ENCODE measurements around the gene GNAL. TPM values are rescaled to one million over a fixed set of nuclear protein-coding genes. Genes with fewer than 3 reads are reported as not detected.

The GNAL gene
- total and polyA plus RNA-seq, 2 of the 4 experiments (the other 2 are of a cell fraction): 0.15 to 0.36 TPM

- peaks cover 40% of the 10 kb centered on the region for H3K27me3 ChIP-seq (ENCODE audit: control insufficient read depth, insufficient read depth, low read length)
- H4K5ac ChIP-seq (ENCODE audit: low read depth, low read length): no peak overlapping the region
- no peak overlapping the region for H4K91ac ChIP-seq (ENCODE audit: insufficient read depth, low read depth, low read length)
- no peaks in the 10 kb centered on the region for H3K36me3 ChIP-seq (ENCODE audit: control insufficient read depth, insufficient read depth, low read length)
- H3K23ac ChIP-seq (ENCODE audit: low read depth, low read length): no peak overlapping the region
- no peak overlapping the region for H2BK5ac ChIP-seq (ENCODE audit: low read depth, low read length, poor library complexity, severe bottlenecking)
- no peak overlapping the region for H2BK15ac ChIP-seq (ENCODE audit: low read depth, low read length)
- H3K9me1 ChIP-seq (ENCODE audit: insufficient read depth, low read length): no peaks in the 10 kb centered on the region
- ATAC-seq (ENCODE audit: low read depth) (no peak), DNase-seq (no peak)
- POLR2A ChIA-PET (ENCODE audit: unreplicated experiment): no interaction called here
- H3K4me1 ChIP-seq (ENCODE audit: control insufficient read depth, insufficient read depth, low read length): no peaks in the 10 kb centered on the region
- no peak overlapping the region for H3K4ac ChIP-seq (ENCODE audit: low read depth, low read length)
- H4K8ac ChIP-seq (ENCODE audit: low read depth in 2 of 2, low read length in 2 of 2): no peak overlapping the region
- dilution Hi-C loops (cut with HindIII; ENCODE audit: low sequenced_read_pairs, unreplicated experiment): no loop called here
- BruUV-seq (replicated peaks): no TSS peak
- no peak overlapping the region for H2BK120ac ChIP-seq (ENCODE audit: low read depth, low read length)
- no peak overlapping the region for H2BK20ac ChIP-seq (ENCODE audit: low read depth, low read length)
- H3K27ac ChIP-seq (ENCODE audit: insufficient read depth, low read length): no peak overlapping the region
- no peaks in the 10 kb centered on the region for H3K79me1 ChIP-seq (ENCODE audit: low read depth in 1 of 2, low read length in 2 of 2)
- H4K20me1 ChIP-seq (ENCODE audit: insufficient read depth, low read length): no peaks in the 10 kb centered on the region
- no peak overlapping the region for H3K4me2 ChIP-seq (ENCODE audit: low read depth, low read length)
- H3K9ac ChIP-seq (ENCODE audit: low read depth, low read length): no peak overlapping the region
- in situ Hi-C loops (cut with MboI; ENCODE audit: low sequenced_read_pairs): no loop called here
- WGBS, 2 experiments (ENCODE audit: extremely low coverage in 2 of 2, insufficient read length in 1 of 2): 53% methylated on average over 3 of the region's 10 CpGs; no CpG with 5 or more reads in 1 of the 2 experiments
- no peak overlapping the region for H2AK5ac ChIP-seq (ENCODE audit: low read depth, low read length)
- CTCF ChIA-PET: no interaction called here
- H2AK9ac ChIP-seq (replicated peaks; ENCODE audit: low read depth, low read length, poor library complexity): no peak overlapping the region
- no peak overlapping the region for H3K56ac ChIP-seq (ENCODE audit: extremely low read depth, insufficient read depth, low read length)
- H3K9me3 ChIP-seq (ENCODE audit: control insufficient read depth, insufficient read depth, low read length): no peaks in the 10 kb centered on the region
- intact Hi-C loops (cut with micrococcal nuclease): no loop called here
- TF ChIP-seq RFX5 (IDR thresholded peaks at IDR 0.05; ENCODE audit: low read depth, low read length) (no peak), CEBPB (IDR thresholded peaks at IDR 0.05; ENCODE audit: low read depth, low read length) (no peak), BHLHE40 (IDR thresholded peaks at IDR 0.05; ENCODE audit: low read depth, low read length) (no peak), ELK1 (IDR thresholded peaks at IDR 0.05; ENCODE audit: borderline replicate concordance, low read depth, low read length) (no peak), RCOR1 (IDR thresholded peaks at IDR 0.05; ENCODE audit: insufficient replicate concordance, low read length) (no peak), CTCF (conservative IDR thresholded peaks at IDR 0.05; ENCODE audit: low read depth, low read length) (no peak), CHD1 (IDR thresholded peaks at IDR 0.05; ENCODE audit: low read depth, low read length) (no peak), MAZ (IDR thresholded peaks at IDR 0.05; ENCODE audit: borderline replicate concordance, low read depth, low read length) (no peak), NFE2L2 (IDR thresholded peaks at IDR 0.05; ENCODE audit: low read depth, low read length) (no peak), USF2 (IDR thresholded peaks at IDR 0.05; ENCODE audit: low read depth, low read length) (no peak)
- no peak overlapping the region for H3K14ac ChIP-seq (replicated peaks; ENCODE audit: low read depth, low read length)
- no peak overlapping the region for H3K4me3 ChIP-seq (ENCODE audit: insufficient read depth, low read depth, low read length)
- no peak overlapping the region for H2AFZ ChIP-seq (replicated peaks; ENCODE audit: low read length, poor library complexity)
- no peak overlapping the region for H3K18ac ChIP-seq (ENCODE audit: low read depth, low read length)
Measured at GRCh38 chr18:11668441-11669169, 20.5 kb upstream of the GNAL start.
